H9 (cell line): Measurements from ENCODE around the gene LSM8. TPM values are rescaled to one million over a fixed set of nuclear protein-coding genes. Genes with fewer than 3 reads are reported as not detected.

Source experiments
- DNase-seq: peaks from one replicate; pipeline ENCODE4 v3.0.0-alpha.2; 2017
- H2AFZ ChIP-seq: one replicate; pipeline ENCODE4 v1.6.1; 2013; ENCODE audit warnings: mild to moderate bottlenecking, low read length, control low read depth, moderate library complexity
- H2AK5ac ChIP-seq: 2 replicates; pipeline ENCODE4 v1.6.1; 2013; ENCODE audit warnings: low read length, control low read depth, mixed read lengths; ENCODE audit not compliant: insufficient read length
- H2BK120ac ChIP-seq: one replicate; pipeline ENCODE4 v1.6.1; 2013; ENCODE audit warnings: low read depth, mild to moderate bottlenecking, low read length, control low read depth, inconsistent platforms; ENCODE audit not compliant: poor library complexity, severe bottlenecking
- H2BK12ac ChIP-seq: 2 replicates; pipeline ENCODE4 v1.6.1; 2013; ENCODE audit warnings: low read length, control low read depth, mixed read lengths, low read depth; ENCODE audit not compliant: insufficient read length
- H2BK15ac ChIP-seq: 2 replicates; pipeline ENCODE4 v1.6.1; 2013; ENCODE audit warnings: low read depth, low read length, control low read depth
- H2BK20ac ChIP-seq: one replicate; pipeline ENCODE4 v1.6.1; 2013; ENCODE audit warnings: low read depth, mild to moderate bottlenecking, low read length, control low read depth, inconsistent platforms; ENCODE audit not compliant: poor library complexity, severe bottlenecking
- H2BK5ac ChIP-seq: 2 replicates; pipeline ENCODE4 v1.6.1; 2013; ENCODE audit warnings: low read length, control low read depth, mixed read lengths; ENCODE audit not compliant: insufficient read length
- H3K14ac ChIP-seq: 2 replicates; pipeline ENCODE4 v1.6.1; 2013; ENCODE audit warnings: low read length, control low read depth; ENCODE audit not compliant: insufficient read depth
- H3K18ac ChIP-seq: 2 replicates; pipeline ENCODE4 v1.6.1; 2013; ENCODE audit warnings: low read depth, mild to moderate bottlenecking, mixed read lengths, low read length, control low read depth; ENCODE audit not compliant: insufficient read length
- H3K23ac ChIP-seq: 2 replicates; pipeline ENCODE4 v1.6.1; 2013; ENCODE audit warnings: low read length, control low read depth, mixed read lengths, low read depth; ENCODE audit not compliant: insufficient read length
- H3K23me2 ChIP-seq: 2 replicates; pipeline ENCODE4 v1.6.1; 2013; ENCODE audit warnings: low read depth, mild to moderate bottlenecking, mixed read lengths, low read length, control low read depth; ENCODE audit not compliant: insufficient read length, poor library complexity, severe bottlenecking
- H3K27ac ChIP-seq: 2 replicates; pipeline ENCODE4 v1.5.1; 2013; ENCODE audit warnings: low read length, control low read depth, mixed read lengths, low read depth; ENCODE audit not compliant: insufficient read length
- H3K27me3 ChIP-seq: 2 replicates; pipeline ENCODE4 v1.6.1; 2013; ENCODE audit warnings: low read length, control low read depth, inconsistent platforms; ENCODE audit not compliant: insufficient read depth
- H3K4ac ChIP-seq: 2 replicates; pipeline ENCODE4 v1.6.1; 2013; ENCODE audit warnings: low read depth, mild to moderate bottlenecking, control low read depth, inconsistent platforms, low read length, moderate library complexity
- H3K4me1 ChIP-seq: 2 replicates; pipeline ENCODE4 v1.6.1; 2013; ENCODE audit warnings: low read length, control low read depth, inconsistent platforms; ENCODE audit not compliant: insufficient read depth
- H3K4me2 ChIP-seq: 2 replicates; pipeline ENCODE4 v1.6.1; 2013; ENCODE audit warnings: low read length, control low read depth, mixed read lengths; ENCODE audit not compliant: insufficient read length, insufficient read depth
- H3K56ac ChIP-seq: 2 replicates; pipeline ENCODE4 v1.6.1; 2013; ENCODE audit warnings: low read depth, mild to moderate bottlenecking, mixed read lengths, low read length, control low read depth; ENCODE audit not compliant: insufficient read length
- H3K79me1 ChIP-seq: 2 replicates; pipeline ENCODE4 v1.6.1; 2013; ENCODE audit warnings: low read depth, mild to moderate bottlenecking, moderate library complexity, low read length, control low read depth, inconsistent platforms; ENCODE audit not compliant: insufficient read depth, poor library complexity, severe bottlenecking
- H3K79me2 ChIP-seq: 2 replicates; pipeline ENCODE4 v1.6.1; 2013; ENCODE audit warnings: low read length, control low read depth, inconsistent platforms; ENCODE audit not compliant: insufficient read depth
- H3K9ac ChIP-seq: 2 replicates; pipeline ENCODE4 v1.6.1; 2013; ENCODE audit warnings: low read length, control low read depth, mixed read lengths; ENCODE audit not compliant: insufficient read length; ENCODE audit errors: extremely low read depth
- H3K9me3 ChIP-seq: one replicate; pipeline ENCODE4 v1.6.1; 2013; ENCODE audit warnings: low read depth, low read length, inconsistent platforms; ENCODE audit not compliant: control insufficient read depth
- H3T11ph ChIP-seq: one replicate; pipeline ENCODE4 v1.6.1; 2013; ENCODE audit warnings: mild to moderate bottlenecking, low read length, control low read depth, inconsistent platforms
- H4K20me1 ChIP-seq: one replicate; pipeline ENCODE4 v1.6.1; 2013; ENCODE audit not compliant: control insufficient read depth, insufficient read length, insufficient read depth
- H4K5ac ChIP-seq: 2 replicates; pipeline ENCODE4 v1.6.1; 2013; ENCODE audit warnings: low read depth, mild to moderate bottlenecking, mixed read lengths, low read length, control low read depth; ENCODE audit not compliant: insufficient read length
- H4K8ac ChIP-seq: replicated peaks from 2 replicates; pipeline ENCODE4 v1.6.1; 2013; ENCODE audit warnings: low read length, control low read depth, mixed read lengths, low read depth; ENCODE audit not compliant: insufficient read length
- H4K91ac ChIP-seq: 2 replicates; pipeline ENCODE4 v1.6.1; 2013; ENCODE audit warnings: low read depth, mild to moderate bottlenecking, moderate library complexity, mixed read lengths, low read length, control low read depth; ENCODE audit not compliant: insufficient read length
- H3K27ac Mint-ChIP-seq, 3 experiments: 2 replicates in 2 of 3; 3 replicates in 1 of 3; pipeline ENCODE4 v1.8.0; 2020 to 2021; ENCODE audit warnings: mixed read lengths in 3 of 3, mild to moderate bottlenecking in 1 of 3, moderate library complexity in 1 of 3
- H3K27me3 Mint-ChIP-seq: 2 replicates; pipeline ENCODE4 v1.8.0; 2021; ENCODE audit warnings: low read depth, mild to moderate bottlenecking, moderate library complexity, mixed read lengths
- H3K36me3 Mint-ChIP-seq, 3 experiments: 2 replicates in 2 of 3; 3 replicates in 1 of 3; pipeline ENCODE4 v1.8.0; 2020 to 2021; ENCODE audit warnings: low read depth in 3 of 3, mixed read lengths in 3 of 3; ENCODE audit not compliant: insufficient read depth in 1 of 3
- H3K4me1 Mint-ChIP-seq, 2 experiments: 2 replicates each; pipeline ENCODE4 v1.8.0; 2020; ENCODE audit warnings: mixed read lengths in 2 of 2
- H3K4me3 Mint-ChIP-seq, 2 experiments: 2 replicates in 1 of 2; 3 replicates in 1 of 2; pipeline ENCODE4 v1.8.0; 2020 to 2021; ENCODE audit warnings: mild to moderate bottlenecking in 2 of 2, mixed read lengths in 2 of 2, moderate library complexity in 1 of 2
- H3K9me3 Mint-ChIP-seq, 2 experiments: 2 replicates in 1 of 2; 3 replicates in 1 of 2; pipeline ENCODE4 v1.8.0; 2020; ENCODE audit warnings: mild to moderate bottlenecking in 2 of 2, mixed read lengths in 2 of 2, moderate library complexity in 1 of 2
- WGBS: extraction: QIAGEN DNeasy Blood & Tissue Kit; methylation state at CpG from one replicate; pipeline ENCODE4 v1.1.7; 2013; ENCODE audit warnings: missing lambda C conversion rate, low lambda C conversion rate, mixed read lengths; ENCODE audit not compliant: insufficient read length; ENCODE audit errors: extremely low coverage; 5-methylcytosine and 5-hydroxymethylcytosine counted together
- total RNA-seq: library from RNA; stranded (reverse); gene quantifications from 2 replicates; pipeline ENCODE4 v1.2.1, GENCODE V29; 2021
- TF ChIP-seq, protein P1 (sequence below): fragments of 200-600 bp; sonication (generic); conservative IDR thresholded peaks from 3 replicates; pipeline ENCODE4 v1.8.0; 2021; ENCODE audit warnings: antibody characterized with exemption, mild to moderate bottlenecking

LSM8 gene
- total RNA-seq, 1 experiment from 2014 or later = 51.8 TPM

DNA sequence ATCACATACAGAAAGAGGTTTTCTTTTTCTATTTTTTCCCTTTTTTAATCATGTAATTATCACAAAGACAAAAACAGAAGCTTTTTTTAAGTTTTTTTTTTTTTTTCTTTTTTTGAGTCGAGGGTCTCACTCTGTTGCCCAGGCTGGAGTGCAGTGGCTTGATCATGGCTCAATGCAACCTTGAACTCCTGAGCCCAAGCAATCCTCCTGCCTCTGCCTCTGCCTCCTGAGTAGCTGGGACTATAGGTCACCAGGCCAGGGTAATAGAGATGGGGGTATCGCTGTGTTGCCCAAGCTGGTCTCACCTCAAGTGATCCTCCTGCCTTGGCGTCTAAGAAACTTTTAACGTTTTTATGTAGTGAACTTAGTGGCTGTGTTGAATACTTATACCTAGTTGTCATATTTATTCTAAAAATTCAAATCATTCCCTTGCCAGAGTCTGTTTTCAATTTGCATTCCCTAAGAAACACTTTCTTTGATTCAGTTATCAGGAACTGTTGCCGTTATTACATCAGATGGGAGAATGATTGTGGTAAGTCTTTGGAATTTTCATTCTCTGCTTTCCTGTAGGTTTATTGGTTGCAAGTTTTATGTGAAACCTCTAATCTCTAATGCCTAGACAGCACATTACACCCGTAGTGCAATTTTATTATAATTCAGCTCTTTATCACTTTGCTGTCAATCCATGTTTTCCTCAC, 1.3 kb downstream of the LSM8 start:
- H4K5ac ChIP-seq = no peak overlapping the region
- no peaks in the 10 kb centered on the region for H4K20me1 ChIP-seq
- no peak overlapping the region for H3K18ac ChIP-seq
- no peak for DNase-seq
- Mint-ChIP-seq H3K4me1 (peaks cover 13 to 22% of the 10 kb centered on the region in 2 experiments), H3K4me3 (peak overlapping the region; percentile 93 to 94), H3K36me3 (peaks cover 16 to 48% (median 43%) of the 10 kb centered on the region in 3 experiments), H3K9me3 (no peaks in the 10 kb centered on the region; a peak in 2 of 5 replicates), H3K27ac (peak overlapping the region; percentile 61 to 84 (median 61); a peak in 4 of 7 replicates), H3K27me3 (peaks cover 2% of the 10 kb centered on the region; the same call in 1 of the 2 replicates)
- no peak overlapping the region for H3K56ac ChIP-seq
- H2AK5ac ChIP-seq = no peak overlapping the region
- no peak overlapping the region for H2BK20ac ChIP-seq
- no peak overlapping the region for H2BK12ac ChIP-seq
- no peak overlapping the region for H3K4ac ChIP-seq
- peak overlapping the region; percentile 77 for H3K4me2 ChIP-seq
- H2AFZ ChIP-seq = no peak overlapping the region
- no peak overlapping the region for H3K14ac ChIP-seq
- H3K27ac ChIP-seq = no peak overlapping the region
- no CpG with 5 or more reads among the region's 6 CpGs for WGBS
- H3K9me3 ChIP-seq = no peaks in the 10 kb centered on the region
- peaks cover 6% of the 10 kb centered on the region for H3K23me2 ChIP-seq
- no peak overlapping the region for H3T11ph ChIP-seq
- H3K27me3 ChIP-seq = no peaks in the 10 kb centered on the region
- TF ChIP-seq, protein P1, sequence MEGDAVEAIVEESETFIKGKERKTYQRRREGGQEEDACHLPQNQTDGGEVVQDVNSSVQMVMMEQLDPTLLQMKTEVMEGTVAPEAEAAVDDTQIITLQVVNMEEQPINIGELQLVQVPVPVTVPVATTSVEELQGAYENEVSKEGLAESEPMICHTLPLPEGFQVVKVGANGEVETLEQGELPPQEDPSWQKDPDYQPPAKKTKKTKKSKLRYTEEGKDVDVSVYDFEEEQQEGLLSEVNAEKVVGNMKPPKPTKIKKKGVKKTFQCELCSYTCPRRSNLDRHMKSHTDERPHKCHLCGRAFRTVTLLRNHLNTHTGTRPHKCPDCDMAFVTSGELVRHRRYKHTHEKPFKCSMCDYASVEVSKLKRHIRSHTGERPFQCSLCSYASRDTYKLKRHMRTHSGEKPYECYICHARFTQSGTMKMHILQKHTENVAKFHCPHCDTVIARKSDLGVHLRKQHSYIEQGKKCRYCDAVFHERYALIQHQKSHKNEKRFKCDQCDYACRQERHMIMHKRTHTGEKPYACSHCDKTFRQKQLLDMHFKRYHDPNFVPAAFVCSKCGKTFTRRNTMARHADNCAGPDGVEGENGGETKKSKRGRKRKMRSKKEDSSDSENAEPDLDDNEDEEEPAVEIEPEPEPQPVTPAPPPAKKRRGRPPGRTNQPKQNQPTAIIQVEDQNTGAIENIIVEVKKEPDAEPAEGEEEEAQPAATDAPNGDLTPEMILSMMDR = no peak
- no peak overlapping the region for H2BK5ac ChIP-seq
- no peak overlapping the region for H2BK120ac ChIP-seq
- peak overlapping the region; percentile 98 for H3K9ac ChIP-seq
- H3K79me1 ChIP-seq = no peaks in the 10 kb centered on the region
- H3K79me2 ChIP-seq = peaks cover 13% of the 10 kb centered on the region; the same call in 1 of the 2 replicates
- H4K91ac ChIP-seq = no peak overlapping the region
- no peak overlapping the region for H3K23ac ChIP-seq
- no peaks in the 10 kb centered on the region for H3K4me1 ChIP-seq
- no peak overlapping the region for H2BK15ac ChIP-seq
- no peak overlapping the region for H4K8ac ChIP-seq
